ENCODE data around the gene TMTC1.
"Not testable (repeated sequence)": the region's sequence is repeated elsewhere in the genome, so short reads cannot be mapped to it uniquely, and the experiment has no call there.

TMTC1 gene

DNA sequence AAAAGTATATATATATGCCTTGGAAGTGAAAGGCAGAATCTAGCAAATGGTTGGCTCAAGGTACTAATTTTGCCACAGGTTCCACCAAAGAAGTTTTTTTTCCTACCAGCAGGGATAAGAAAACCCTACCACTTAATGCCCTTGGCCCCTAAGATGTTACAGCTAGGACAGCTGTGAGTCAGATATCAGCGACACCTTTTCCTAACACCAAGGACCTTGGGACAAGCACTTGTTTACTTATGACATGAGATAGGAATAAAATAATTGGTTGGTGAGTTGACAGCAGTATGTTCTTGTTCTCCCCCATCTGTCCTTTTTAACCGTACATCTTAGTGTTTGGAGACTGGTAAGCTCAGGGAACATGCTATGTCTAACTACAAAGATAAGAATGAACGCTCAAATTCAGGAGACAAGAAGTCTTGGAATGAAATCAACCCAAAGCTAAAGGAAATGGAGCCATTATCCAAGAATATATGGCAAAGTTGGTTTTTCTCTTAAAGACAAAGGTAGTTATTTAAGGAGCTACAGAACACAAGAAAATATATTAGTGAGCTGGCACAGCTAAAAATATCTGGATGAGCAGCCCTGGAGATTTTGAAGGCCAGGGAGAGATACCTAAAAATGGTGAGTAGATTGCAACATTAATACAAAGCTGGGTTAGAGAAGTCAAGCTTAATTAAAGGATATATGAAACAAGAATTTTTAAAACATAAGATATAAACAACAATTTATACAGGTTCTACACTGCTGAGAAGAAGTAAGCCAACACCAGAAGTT lies 126.8 kb downstream of the TMTC1 start:
- DNase-seq, result no peak

DNA sequence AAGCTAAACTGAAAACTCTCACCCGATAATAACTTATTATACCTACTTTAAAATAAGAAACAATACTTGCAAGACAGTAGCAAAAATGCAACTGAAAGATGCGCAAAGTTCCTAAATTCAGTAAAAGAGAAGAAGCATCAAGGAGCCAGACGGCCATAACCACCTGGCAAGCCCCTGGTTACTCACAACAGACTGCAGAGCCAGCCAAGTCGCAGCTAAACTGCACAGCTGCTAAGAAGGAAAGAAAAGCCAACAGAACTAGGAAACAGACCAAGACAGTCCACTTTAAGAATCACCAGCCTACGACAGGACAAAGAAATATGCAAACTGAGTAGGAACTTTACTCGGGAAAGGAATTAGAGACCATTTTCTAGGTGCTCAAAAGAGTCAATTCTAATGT lies 127.9 kb downstream of the TMTC1 start:
- DNase-seq, result no peak

DNA sequence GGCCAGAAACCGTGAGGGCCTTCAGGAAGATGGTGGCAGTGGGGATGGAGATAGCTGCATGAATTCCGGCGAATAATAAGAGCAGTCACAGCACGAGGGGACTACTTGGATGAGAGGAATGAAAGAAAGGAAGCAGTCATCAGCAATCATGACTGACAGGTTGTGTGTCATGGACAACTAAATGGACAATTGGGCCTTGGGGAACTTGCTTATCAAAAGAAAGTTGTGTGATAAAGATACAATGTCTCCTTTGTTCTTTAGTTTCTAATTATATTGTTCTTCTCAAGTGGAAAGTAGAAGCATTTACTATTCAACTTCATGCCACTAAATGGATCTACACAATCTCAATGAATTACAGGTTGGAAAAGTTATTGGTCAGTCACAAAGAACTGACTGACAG lies 130.5 kb downstream of the TMTC1 start:
- DNase-seq, result no peak

DNA sequence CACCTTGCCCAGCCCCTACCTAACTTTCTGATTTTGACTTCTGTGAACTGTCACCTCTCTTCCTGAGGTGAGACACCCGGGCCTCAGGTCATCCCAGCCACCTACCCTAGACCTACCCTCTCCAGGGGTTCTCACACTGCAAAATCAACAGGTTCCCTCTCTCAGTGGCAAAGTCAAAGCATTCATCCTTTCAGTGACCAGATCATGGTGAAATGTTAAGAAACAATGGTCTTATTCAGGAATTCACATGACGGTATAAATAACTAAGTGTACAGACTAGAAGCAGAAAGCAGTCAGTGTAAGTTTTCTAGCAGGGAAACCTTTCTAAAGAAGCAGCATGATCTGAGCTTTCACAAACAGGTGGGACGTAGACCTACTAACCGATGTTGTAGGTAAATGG lies 133.4 kb downstream of the TMTC1 start:
- DNase-seq, result no peak

DNA sequence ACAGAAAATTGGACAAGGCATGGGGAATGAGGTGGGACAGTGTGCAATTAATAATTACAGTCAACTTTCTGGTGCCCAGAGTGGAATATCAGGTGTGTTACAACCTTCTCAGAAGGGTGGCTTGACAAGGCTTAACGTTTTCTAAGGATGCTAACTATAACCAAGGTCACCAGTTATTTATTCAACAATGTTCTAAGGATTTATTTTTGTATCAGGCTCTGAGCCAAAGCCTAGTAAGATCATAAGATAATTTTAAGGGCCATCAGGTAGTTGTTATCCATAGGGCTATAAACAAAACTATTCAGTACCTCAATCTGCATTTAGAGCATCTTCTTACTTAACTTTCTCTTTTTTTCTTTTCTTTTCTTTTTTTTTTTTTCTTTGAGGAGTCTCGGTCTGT lies 134.0 kb downstream of the TMTC1 start:
- no peak for DNase-seq

DNA sequence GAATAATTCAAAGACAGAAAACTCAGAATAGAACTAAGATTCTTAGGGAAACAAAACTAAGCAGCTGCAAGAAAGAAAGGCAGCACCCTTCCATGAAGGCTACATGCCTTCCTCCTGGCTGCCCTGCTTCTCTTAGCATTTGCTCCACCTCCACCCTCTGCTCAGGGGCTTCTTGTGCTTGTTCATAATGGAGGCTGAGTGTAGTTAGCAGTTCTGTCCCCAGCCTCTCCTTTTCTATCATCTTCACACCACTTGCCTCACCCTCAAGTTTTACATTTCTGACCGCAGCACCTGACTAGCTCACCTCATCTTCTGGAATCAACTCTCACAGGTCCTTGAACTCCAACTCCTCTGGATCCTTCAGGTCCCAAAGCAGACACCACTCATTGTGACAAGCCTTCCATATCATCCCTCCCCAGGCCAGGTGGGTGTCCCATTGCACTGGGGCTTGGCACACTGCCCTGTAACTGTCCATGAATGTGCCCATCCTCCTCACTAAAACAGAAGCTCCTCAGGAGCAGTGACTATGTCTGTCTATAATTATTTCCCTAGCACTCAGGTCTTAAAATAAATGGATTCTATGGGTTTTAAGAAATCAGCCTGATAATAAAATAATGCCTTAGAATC lies 139.1 kb downstream of the TMTC1 start:
- DNase-seq, result no peak

DNA sequence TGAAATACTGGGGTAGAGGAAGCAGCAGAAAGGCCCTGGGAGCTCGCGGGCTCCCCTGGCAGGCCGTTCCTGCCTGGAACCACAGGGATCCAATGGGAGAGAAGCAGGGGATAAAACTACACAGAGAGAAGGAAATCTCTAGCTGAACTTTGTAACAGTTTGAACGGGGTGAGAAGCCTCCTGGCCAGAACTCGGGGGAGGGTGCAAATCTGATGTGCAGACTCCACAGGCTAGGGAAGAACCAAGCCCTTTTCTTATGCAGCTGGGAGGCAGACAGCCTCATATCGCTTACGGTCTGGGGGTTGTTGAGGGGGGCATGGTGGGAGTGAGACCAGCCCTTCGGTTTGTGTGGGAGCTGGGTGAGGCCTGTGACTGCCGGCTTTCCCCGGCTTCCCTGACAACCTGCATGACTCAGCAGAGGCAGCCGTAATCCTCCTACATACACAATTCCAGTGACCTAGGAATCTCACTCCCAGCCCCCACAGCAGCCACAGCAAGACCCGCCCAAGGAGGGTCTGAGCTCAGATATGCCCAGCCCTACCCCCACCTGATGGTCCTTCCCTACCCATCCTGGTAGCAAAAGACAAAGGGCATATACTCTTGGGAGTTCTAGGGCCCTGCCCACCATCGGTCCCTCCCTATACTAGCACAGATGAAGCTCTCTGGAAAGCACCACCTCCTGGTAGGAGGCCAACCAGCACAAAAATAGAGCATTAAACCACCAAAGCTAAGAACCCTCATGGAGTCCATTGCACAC lies 143.0 kb downstream of the TMTC1 start:
- DNase-seq, result no peak

DNA sequence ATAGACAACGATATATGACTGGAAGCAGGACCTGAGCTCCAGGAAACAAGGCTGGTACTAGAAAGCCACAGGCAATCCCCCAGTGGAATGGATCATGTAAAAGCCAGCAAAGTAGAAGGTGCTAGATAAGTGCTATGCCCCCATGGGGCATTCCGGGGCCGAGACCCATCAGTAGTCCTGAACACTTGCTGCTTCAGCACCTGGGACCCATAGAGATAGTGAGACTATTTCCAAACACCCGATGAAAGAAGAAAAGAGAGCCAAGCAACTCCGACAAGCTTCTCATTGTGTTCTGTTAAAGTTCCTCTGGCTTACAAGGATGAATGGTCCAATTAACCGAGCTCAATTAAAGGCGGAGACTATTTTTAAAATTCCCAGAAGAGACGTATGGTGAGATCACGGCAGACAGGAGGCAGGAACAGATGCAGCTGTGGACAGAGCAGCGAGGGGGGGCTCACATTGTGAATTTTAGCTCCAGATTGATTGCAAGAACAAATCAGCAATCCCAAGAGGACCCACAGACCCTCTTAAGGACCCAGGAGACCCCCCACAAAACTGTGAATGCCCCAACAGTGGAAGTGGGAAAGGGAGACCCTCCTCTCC lies 143.7 kb downstream of the TMTC1 start:
- no peak for DNase-seq

DNA sequence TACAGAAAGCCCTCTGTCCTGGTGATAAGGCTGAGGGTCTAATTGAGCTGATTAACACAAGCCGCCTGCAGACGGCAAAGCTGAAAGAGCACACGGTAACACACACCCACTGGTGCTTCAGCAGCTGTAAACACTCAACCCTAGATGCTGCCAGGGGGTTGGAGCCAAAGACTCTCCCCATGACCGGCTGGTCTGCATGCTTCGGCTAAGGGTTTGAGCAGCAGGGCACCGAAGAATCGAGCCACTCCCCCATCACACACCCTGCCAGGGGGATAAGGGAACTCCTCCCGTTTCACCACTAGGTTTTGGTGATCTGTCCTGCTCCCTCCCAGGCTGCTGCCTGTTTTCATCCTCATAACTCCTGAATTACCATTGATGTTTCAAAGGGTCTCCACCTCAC lies 145.2 kb downstream of the TMTC1 start:
- DNase-seq, result no peak

DNA sequence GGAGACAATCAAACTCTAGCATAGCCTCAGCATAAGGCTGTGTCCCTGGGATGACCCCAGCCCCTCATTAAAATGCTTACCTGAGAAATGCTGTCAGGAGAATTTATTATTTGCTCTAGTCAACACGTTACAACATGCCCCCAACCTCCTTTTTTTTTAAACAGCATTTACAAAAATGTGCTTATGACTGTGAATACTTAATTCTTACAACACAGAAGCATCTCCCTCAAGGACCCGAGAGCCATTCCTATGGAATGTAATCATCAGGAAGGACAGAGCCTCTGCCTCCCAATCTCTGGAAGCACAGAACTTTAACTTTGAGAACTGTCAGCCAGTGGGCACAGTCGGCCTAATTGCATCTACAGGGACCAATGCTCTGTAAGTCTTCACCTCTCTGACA lies 149.7 kb downstream of the TMTC1 start:
- no peak for DNase-seq

DNA sequence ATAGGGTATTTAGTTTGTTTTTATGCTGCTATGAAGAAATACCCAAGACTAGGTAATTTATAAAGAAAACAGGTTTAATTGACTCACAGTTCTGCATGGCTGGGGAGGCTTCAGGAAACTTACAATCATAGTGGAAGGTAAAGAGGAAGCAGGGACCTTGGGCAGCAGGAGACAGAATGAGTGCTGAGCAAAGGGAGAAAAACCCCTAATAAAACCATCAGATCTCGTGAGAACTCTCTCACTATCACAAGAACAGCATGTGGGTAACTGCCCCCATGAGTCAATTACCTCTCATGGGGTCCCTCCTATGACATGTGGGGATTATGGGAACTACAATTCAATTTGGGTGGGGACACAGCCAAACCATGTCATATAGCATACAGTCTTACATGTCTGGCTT lies 153.6 kb downstream of the TMTC1 start:
- DNase-seq, result not testable (repeated sequence)

DNA sequence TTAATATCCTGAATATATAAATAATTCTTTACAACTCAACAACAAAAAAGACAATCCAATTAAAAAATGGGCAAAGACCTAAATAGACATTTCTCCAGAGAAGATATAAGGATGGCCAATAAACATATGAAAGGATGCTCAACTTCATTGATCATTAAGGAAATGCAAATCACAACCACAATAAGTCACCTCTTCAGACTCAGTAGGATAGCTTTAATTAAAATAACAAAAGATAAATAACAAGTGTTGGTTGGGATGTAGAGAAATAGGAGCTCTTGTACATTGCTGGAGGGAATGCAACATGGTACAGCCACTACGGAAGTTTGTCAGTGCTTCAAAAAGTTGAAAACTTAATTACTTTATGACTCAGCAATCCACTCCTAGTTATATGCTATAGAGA lies 156.5 kb downstream of the TMTC1 start:
- no peak for DNase-seq

DNA sequence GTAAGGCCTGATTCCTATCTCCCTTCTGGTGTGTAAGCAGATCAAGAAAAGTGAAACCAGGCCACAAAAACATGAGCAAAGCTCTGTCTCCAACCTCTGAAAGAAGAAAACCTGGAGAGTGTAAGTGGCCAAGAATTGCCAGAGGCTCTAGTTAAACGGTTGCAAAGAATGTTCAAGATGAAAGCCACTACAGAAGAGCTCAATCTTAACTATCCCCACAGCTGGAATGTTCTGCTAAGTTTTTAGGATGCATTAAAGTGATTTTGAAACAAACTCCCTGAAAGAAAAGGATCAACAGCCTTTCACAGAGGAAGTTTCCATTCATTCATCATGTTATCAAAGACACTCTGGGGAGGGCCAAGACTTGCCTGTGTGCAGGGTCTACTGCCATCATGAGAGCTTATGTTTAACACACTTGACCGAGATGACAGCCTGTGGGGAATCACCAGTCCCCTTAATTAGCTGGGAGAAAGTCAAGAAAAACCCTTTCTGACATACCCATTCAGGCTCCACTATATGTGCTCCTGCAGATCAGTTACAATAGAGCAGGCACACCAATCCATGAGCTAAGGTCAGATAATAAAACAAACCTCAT lies 158.3 kb downstream of the TMTC1 start:
- no peak for DNase-seq

DNA sequence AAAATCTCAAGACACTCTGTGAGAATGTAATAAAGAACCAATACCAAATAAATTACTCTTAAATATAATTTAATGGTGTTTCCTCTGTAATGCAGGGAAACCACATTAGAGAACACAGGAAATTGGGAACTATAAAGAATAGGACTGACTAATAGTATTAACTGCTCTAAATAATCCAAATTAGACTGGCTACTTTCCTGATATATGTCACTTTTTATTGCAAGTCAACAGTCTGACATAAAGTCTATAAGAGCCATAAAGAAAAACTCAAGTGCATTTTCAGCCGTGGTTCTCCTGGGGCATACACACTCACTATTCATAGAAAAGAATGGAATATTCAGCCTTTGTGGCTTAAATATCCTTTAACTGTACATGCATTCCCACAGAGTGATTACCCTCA lies 161.5 kb downstream of the TMTC1 start:
- no peak for DNase-seq

DNA sequence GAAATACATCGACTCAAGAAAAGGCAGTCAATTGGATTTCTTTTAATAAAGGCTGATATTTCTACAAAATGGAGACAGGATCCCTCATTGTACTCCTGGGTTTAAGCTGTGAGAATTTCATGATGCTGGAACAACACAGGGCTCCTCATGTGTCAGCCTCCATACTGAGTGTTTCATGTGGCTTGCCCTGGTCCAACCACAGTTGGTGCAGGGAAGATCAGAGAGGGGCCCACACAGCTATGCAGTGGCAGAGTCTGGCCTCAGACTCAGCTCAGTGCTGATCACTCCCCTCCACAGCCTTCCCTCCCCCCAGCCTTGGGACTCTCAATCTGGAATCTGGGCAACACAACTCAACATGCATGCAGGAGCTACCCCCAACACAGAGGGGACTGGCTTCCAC lies 163.7 kb downstream of the TMTC1 start:
- no peak for DNase-seq

DNA sequence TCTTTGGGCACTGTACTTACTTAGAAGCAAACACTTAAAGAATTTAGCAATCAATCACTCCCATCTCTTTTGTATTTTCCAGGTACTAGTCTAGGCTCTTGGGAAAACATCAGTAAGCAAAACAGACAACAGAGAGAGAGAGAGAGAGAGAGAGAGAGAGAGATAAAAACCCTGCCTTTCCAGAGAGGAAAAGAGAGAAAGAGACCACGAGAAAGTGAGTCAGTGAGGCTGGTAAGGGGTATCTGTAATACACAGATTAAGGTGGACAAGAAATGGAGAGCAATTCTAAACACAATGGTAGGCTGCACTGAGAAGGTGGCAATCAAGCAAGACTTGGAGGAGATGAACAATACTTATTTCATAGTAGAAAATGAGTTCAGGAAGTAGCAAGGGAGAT lies 166.3 kb downstream of the TMTC1 start:
- DNase-seq, result no peak

DNA sequence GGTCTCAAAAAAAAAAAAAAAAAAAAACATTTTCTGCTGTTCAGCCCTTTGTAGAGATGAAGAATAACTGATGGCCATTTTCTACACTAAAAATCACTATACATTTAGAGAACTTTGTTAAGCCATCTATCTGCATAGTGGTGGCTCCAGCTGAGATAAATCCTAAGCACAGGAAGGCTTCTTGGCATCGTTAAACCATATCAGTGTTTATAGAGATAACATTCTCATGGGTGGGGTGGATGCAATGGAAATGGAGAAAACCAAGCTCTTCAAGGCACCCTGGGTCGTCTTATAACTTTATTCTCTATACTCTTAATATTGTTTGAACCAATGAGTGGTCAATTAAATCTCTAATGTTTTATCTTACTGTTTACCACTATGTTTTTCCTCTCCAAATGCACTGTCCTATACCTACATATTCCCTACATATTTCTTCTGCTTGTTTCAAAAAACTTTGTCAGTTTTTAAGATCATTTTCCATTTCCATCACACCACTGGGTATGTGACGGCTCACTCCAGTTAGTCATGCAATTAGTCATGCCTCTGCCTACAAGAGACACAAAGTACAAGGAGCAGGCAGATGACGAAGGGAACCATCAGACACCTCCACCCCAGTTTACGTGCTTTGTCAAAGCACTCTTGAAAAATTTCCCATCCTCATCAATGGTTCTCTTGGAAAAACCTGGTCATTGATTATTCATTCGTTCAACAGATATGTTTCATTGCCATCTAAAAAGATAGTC lies 166.9 kb downstream of the TMTC1 start:
- no peak for DNase-seq

DNA sequence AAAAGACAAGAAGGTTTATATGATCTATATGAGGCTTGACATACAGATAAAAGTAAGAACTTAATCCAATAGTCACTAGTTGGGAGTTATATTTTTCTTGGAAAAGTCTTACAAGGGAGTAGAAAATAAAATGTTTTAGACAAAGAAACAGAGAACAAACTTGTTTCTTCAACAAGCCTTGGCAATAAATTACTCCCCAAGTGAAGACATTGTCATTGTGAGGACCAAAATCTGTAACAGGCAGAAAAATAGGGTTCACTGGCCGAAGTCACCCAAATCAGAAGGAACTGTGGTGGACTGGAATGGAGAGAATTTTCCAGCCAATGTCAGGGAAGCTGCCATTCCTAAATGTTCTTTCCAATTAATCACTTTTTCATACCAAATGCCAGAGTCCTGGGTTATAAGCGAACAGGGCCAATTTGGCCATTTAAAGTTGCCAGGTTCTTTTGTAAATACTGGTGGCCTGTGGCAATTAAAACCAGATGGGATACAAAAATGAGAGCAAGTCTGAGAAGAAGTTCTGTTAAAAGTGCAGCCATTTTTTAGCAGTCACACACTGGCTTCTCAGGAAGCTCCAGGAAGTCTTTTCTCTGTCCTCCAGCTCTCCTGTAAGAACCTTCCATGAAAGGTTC lies 168.9 kb downstream of the TMTC1 start:
- no peak for DNase-seq

DNA sequence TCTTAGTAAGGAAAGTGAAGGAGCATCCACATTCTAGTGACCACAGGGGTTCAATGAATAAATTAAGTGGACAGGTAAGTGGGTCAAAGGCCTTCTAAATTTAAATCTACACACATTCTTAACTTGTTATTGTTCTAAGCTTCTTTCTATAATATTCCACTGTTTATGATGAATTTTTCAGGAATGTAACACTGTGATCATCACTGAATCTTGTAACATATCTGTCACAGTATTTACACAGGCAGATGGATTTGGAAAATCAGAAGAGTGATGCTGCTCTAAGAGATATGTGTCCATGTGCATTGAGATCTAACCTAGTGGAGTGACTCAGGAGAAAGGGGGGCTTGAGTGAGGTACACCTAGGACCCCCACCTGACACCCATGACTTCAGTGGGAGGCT lies 170.8 kb downstream of the TMTC1 start:
- no peak for DNase-seq

DNA sequence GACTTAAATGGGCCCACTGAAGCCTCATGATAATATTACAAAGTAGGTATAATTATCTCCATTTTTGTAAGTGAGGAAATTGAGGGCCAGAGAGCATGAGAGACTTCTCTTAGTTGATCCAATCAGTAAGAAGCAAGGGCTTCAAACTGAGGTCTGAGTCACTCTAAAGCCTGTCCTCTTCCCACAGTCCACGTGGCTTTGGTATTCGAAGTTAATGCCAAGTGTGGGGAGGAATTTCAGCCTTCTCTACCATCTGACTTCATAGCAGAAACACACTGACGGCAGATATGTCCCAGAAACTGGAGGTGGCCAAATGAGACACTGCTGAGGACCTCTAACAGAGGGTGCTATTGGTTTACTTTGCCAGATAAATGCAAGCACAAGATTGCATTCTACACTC lies 171.8 kb downstream of the TMTC1 start:
- DNase-seq, result no peak

DNA sequence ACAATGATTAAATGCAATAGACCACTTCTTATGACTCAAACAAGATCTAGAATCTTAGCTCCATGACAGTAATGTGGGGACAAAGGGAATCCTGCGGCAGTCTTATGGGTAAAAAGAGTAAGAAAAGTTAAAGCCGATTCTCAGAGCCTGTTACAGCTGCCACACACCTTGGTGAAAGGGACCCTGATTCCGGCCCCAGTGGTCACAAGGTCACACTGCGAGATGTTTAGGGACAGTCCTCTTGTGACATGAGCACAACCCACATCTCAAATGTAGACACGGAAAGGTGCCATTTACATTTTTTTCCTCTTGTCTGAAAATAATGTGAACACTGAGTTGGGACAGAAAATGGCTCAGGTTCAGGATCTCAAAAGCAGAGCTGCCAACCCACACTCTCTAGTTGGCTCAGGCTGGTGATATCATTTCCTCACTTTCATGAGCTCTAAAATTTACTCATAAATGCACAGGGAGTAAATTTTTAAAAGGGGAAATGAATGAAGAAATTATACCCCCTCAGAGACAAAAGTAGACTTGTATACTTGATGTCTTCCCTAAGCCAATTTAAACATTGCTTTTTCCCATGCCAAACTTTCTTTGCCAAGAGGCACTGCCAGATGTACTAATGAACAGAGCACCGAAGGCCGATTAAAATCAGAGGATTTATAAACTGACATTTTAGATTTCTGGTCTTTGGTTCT lies 173.1 kb downstream of the TMTC1 start:
- DNase-seq, result no peak
